GM18502 (cell line): Measurements from ENCODE around the gene CCDC33.

Experiments
- ATAC-seq: cut with Tn5 transposase; IDR thresholded peaks from one replicate; pipeline ENCODE4 v1.9.1; 2021; ENCODE audit warnings: mild to moderate bottlenecking; ENCODE audit not compliant: unreplicated experiment, poor library complexity

Gene CCDC33

DNA sequence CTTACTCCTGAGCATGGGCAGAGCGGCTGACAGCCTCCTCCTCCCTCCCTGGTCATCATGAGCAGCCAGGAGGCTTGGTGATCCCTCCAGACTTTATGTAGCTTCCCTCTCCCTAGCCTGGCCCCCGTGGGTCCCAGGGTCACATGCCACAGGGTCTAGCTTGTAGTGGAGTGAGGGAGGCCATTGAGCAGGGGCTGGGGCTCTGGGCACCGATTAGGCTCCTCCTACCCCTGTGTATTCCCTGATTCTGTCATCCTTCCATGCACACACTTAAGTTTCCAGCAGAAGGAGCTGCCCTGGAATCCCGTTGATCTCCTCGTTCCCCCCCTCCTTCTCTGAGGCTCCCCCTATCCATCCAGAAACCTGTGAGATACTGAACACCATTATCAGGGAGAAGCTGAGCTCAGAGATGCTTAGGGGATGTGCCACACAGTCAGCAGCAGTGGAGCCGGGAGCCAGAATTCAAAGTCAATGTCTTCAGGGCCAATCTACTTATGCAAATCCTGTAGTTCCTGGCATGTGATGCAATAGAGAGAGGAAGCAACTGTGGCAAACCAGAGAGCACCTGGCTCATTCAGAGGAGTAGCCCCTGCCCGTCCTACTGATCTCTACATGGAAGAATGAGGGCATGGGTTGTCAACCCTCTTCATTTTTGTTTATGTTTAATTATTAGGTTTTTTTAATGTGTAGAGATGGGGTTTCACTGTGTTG, 17.2 kb downstream of the CCDC33 start:
- no peak for ATAC-seq

DNA sequence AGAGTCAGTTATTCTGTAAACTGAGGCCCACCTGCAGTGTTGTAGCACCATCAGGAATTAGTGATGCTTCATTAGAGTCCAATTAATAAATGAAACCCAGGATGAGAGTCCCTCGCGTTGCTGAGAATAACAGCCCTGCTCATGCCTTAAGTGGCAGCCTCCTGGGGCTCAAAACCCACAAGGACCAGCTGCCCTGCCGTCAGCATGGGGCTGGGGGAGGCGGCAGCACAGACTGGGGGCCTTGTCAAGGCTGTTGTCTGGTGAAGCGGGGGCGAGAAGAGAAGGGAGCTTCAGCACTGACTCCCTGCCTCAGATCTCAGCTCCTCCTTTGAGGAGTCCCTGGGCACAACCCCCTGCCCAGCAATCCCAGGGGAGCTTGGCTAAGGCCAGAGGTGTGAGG, 21.0 kb downstream of the CCDC33 start:
- ATAC-seq, result no peak

DNA sequence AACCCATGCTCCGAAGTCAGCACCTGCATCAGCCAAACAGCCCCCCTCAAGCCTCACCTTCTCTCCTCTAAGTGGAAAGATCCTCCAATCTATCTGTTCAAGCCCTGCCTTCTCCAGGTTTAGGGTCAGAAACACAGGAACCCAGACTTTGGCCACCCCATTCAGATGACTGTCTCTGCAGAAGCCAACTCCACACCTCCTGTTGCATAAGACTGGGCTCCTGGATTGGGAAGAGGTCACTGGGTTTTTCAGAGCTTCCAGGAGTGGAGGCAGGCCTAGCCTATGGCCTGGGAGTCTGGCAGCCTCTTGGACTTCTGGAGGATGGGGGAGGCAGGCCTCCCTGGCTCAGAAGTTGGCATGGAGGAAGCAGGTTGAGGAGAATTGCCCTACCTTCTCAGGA, 21.5 kb downstream of the CCDC33 start:
- ATAC-seq, result no peak

DNA sequence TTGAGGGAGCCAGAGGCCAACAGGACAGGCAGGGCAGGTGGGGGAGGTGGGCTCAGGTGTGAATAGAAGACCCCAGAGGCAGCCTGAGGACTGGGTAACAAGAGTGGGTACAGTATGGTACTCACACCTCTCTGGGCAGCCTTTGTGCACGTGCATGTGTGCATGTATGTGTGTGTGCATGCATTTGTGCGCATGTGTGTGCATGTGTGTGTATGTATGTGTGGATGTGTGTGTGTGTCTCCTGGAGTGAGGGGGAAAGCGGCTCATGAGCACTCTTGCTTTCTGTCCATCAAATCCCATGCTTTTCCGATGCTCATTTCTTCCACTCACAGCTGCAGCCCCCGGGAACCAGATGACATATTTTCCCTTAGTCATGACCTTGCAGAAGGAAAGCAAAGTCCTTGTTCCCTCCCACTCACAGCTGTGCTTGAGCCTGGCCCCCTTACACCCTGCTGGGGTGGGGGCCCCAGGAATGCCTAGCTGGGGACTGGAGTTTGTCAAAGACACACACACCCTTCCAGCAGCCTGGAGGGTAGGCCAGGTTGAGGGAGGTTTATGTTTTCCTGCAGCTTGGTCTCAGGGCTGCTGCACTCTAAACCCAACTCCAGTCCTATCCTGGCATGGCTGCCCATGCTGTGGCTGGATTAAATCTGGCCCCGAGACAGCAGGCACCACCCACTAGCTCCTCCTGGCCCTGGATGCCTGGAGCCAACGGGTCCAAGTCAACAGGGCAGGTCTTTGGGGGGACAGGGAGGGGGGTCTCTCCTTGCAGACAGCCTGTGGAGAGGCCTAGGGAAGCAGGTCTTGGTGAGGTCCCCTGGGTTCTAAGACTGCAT, 22.5 kb downstream of the CCDC33 start:
- ATAC-seq, result no peak

DNA sequence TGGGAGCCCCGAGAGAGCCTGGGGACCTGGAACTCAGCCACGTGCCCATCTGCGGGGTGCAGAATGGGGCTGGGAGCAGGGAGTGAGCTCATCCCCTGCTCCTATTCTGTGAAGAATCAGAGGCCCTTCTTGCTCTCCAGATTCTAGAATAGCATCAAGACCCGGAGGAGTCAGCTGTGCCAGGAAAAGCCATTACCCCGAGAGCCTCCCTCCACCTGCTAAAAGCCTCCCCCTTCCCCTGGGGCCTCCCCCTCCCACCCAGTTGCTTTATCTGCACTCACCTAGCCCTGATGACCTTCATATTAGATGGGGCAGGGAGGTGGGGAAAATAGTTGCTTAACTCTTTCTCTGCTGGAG, 23.1 kb downstream of the CCDC33 start:
- no peak for ATAC-seq

DNA sequence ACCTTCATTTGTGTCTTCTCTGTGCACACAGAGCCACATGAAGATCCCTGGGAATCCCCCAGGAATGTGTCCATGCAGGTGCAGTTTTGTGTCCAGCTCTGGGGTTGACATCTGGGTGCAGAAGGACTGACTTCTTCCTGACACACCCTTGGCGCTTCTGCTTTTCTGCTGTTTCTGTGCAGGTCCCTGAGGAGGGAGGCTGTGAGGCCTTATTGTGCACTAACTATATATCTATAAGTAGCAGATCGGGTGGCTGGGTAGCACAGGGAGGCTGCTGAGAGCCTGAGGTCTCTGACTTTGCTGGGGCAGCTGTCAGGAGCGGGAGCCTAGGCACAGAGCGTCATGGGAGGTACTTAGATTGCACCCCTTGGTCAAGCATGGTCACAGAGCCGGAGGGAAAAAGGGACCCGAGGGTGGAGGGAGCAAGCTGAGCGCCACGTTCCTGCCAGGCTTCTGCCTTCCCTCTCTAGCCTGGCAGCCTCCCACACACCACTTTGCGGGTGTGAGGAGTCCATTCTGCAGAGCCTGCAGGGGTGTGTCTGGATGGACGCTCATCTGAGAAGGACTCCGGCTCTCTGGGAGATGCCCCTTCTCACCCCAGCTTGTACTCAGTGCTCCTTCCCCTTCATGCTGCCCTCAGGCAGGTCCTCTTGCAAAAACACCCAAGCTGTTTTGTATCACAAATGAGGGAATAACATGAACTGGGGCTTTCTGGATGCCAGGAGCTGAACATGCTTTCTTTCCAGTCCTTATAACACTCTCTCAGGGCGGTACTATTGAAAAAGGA, 23.9 kb downstream of the CCDC33 start:
- ATAC-seq, result no peak

DNA sequence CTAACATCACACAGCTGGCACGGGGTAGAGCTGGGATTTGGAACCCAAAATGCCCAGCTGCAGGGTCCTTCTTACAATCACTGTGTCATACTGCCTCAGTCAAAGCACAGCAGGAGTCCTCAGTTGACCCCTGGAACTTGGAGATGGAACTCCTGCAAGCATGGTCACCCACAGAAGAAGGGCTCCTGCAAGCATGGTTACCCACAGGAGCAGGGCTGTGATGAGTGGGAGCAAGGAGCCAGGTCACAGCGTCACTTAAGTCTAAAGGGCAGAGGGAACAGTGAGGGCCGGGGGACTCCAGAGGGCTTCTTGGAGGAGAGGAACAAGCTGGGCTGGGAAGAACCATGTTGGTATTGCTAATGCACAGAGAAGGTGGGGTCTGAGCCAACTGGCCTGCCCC, 24.9 kb downstream of the CCDC33 start:
- no peak for ATAC-seq

DNA sequence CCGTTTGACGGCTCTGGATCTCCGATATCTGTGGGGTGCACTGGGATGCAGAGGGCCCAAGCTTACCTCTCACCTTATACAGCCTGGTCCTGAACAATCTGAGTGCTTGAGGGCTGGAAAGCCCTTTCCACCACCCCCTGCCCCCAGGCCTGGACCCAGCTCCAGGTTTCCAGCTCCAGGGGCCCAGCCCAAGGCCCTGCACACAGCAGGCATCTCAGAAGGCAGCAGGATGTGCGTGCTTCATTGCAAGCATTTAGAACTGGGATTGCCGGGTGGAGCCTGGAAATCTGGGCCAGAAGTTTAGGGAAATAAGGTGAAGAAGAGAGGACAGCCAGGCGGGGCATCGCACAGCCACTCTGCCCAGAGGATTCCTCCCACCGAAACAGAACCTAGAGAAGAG, 25.6 kb downstream of the CCDC33 start:
- no peak for ATAC-seq

DNA sequence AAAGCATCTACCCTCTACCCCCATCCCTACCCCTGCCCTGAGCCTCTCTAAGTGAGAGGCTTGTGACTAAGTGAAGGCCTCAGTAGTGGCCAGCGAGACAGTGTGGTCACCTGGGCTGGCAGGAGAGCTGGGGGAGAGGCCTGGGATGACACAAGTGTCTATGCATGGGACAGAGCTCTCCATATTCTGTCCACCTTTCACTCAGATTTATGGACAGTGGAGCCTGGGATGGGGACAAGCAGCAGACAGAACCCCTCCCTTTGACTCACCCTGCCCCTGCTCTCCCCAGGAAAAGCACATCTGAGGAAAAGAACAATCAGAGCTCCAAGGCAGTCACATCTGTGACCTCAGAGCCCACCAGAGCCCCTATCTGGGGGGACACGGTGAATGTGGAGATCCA, 26.0 kb downstream of the CCDC33 start:
- ATAC-seq, result no peak

DNA sequence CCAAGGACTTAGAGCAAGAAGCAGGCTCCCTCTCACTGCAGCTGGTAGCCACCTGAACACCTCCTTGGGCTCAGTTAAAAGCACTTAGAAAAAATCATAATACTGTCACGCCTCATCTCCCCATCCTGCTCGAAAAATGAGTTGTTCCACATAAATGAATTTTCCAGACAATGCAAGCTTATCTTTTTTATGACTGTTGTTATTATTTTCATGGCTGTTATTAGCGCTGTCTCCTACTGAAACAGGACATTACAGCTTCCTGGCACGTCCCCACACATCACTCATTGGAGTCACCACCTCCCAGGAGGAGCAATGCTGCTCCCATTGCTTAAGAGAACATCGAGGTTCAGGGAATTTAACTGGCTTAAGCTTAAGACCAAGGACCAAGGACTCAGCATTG, 26.5 kb downstream of the CCDC33 start:
- ATAC-seq, result no peak

DNA sequence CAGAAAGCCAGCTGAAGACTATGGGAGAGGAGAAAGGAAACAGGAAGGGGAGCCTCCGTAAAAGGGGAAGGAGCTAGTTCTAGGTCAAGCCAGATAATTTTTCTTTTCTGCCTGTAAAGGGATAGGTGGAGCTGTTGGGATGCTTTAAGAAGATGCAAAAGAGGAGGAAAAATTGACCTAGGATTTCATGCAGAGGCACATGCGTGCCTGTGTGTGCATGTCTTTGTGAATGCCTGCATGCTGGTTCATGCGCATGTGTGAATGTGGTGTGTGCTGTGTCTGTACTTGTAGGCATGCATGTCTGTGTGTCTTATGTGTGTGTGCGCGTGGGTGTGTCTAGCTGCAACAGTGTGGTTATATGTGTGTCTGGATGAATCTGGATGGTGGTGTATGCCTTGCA, 27.3 kb downstream of the CCDC33 start:
- ATAC-seq, result no peak

DNA sequence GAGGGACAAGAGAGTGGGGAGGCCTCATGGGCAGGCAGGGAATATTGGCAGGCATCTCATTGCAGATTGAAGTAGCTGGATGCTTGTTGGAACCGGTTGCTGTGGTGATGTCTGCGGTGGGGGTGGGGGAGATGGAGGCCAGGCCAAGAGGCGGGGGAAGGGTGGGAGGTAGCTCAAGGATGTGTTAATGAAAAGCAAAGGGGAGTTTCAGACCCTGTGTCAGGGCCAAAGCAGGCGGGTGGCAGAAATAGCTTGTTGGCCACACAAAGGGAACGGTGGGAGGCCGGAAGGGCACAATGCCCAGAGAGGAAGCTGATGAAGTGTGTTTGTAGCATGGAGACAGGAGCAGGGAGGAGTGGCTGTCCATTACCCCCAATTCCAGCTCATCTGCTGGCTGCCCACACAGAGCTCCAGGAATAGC, 28.0 kb downstream of the CCDC33 start:
- no peak for ATAC-seq

DNA sequence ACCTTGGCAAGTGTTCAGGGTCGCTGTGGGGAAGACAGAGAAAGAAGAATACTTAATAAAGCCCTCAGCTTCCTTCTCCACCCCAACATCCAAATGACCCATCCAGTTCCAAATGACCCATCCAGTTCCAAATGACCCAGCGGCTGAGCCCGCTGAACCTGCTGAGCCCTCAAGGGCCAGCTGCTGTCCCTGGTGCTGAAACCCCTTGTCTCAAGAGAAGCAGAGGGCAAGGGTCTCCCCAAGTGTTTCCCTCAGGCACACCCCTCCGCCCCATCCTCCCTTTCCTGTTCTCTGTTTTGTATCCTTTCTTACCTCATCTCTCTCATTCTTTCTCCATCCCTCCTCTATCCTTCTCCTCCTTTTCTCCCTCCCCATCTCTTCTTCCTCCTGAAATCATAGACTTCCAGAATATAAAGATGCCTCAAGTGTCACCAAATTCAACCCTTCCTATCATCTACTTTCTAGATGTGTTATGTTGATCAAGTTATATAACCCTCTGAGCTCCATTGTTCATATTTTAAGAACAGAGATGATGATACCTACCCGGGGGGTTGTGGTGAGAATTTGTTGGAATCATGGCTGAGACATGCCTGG, 29.0 kb downstream of the CCDC33 start:
- ATAC-seq, result no peak

DNA sequence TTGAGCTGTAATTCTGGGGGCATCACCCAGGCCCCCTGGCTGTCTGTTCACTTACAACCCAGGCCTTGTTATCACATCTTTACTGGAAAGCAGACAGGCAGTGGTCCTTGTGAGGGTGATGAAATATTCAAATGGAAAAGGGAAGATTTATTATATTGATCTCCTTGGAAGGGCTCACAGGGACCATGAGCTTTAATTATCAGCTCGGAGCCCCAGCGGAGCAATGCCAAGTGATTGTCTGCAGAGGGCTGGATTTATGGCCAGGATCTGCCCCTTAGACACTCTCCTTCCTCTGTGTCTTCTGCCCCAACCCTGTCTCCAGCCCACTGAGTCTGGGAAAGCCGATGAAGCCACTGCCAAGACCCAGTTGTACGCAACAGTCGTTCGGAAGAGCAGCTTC, 31.9 kb downstream of the CCDC33 start:
- ATAC-seq, result no peak

DNA sequence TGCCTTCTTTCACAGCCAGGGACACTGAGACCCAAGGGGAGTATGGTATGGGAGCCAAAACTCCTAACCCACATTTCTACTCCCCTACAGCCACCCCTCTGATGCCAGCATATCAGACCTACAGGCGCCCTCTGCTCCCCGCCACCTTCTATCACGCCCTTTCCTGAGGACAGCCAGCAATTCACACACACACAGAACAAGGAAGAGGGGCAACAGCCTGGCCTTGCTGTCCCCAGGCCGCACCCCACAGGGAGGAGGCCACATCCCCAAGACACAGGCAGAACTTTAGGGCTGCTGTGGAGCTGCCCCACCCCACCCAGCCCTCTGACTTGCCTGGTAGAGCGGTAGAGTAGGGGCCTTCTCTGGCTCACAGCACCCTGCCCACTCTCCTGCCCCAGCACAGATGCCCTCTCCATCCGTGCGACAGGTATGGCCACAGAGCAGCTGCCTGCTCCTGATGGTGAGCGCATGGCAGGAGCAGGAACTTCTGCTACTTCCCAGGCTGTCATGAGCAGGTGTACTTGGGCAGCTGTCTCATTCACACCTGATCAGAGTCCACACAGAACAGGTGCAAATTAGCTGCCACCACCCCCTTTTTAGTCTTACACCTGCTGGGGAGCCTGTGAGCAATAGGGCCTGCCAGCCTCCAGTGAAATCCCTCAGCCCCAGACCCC, 33.4 kb downstream of the CCDC33 start:
- no peak for ATAC-seq

DNA sequence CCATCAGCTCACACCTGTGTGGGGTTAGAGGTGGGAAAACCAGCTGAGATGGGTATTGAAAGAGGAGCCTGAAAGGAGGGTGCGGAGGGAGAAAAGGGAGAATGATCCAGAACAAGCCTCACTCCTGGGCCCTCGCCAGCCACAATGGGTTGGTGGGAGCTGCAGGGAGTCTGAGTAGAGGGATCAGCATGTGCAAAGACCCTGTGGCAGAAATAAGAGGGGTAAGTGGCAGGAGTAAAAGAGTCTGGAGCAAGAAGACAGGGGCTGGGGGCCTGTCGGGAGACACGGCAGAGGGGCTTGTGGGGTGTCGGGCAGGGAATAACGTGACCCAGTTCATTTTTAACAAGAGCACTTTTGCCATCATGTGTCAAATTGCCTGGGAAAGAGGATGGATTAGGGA, 34.0 kb downstream of the CCDC33 start:
- ATAC-seq, result no peak

DNA sequence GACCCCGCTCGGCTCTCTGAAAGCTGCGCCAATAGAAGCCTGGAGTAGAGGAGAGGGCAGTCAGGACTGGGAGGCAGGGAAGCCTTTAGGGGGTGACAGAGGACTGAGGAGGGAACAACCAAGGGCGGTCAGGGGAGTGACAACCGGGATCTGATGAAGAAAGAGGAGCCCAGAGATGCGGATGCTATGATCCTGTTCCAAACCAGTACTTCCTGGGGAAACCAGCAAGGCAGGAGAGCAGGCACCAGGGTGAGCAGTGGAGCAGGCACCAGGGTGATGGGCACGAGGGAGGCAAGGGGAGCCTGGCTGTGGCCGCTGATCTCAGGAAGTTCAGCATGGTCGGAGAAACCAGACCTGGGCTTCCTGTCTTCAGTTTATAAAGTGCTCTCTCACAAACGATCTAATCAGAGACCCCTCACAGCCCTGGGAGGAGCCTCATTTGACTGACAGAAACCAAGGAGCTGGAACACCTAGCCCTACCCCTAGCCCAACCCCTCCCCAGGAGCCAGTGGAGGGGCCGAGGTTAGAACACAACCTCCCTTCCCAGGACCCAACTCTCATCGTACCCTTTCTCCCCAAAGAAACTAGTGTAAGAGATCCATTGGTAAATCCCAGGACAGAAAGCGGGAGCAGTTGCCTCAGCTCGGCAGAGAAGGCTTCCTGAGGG, 34.9 kb downstream of the CCDC33 start:
- no peak for ATAC-seq

DNA sequence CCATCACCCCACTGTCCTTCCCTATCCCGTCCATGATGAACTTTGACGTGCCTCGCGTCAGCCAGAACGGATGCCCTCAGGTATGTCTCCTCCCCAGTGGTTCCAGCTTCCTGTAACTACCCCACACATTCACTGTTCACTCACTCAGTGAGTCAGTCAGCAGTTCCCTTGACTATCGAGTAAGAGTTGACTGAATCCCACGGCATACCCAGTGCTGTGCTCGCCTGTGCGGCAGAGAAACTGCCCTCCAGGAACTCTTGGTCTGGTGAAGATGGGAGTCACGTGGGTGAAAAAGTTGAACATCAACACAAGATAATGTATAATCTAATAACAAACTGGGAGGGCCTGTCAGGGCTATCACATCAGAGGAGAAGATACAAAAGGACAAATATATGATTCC, 36.7 kb downstream of the CCDC33 start:
- ATAC-seq, result no peak

DNA sequence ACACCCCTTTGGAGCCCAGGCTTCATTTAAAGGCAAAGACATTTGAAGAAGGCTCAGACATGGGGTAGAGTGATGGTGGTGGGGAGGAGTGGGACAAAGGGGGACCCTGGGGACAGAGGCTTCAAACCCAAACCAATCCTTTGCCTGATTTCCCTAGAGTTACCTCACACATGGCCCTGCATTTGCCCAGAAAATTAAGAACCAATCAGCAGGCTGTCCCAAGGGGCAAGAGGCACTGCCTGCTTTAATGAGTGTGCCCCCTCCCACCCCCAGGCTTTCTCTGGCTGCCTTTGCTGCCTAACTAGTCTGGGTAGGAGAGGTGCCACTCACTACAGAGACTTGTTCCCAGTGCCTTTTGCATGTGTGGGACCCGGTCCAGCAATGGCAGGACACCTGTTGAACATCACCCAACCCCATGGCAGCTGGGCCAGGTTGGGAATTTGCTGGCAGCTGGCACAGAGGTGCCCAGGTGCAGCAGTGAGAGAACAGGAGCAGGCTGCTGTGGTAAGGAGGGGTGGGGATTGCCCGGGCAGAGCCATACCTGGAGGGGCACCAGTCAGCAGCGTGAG, 38.4 kb downstream of the CCDC33 start:
- ATAC-seq, result no peak
